NCI-H524 (cell line): ENCODE results near the gene SCAPER.
A peak's percentile ranks its signal among the peaks of the same experiment; 100 is the strongest.

Source experiments
- DNase-seq, 2 experiments: peaks; one replicate each; lab custom pipeline; 2025; lab: John Stamatoyannopoulos, UW

Gene SCAPER

GRCh38 chr15:76426941-76427340 is 478.2 kb downstream of the SCAPER start:
- DNase-seq = no peak

GRCh38 chr15:76418352-76419140 is 486.6 kb downstream of the SCAPER start:
- DNase-seq = no peak

- DNase-seq = peak; percentile 16 to 33
Observed at GRCh38 chr15:76401285-76401684, 503.9 kb downstream of the SCAPER start.

GRCh38 chr15:76398317-76399104 is 506.6 kb downstream of the SCAPER start:
- DNase-seq = peak in 1 of 2 experiments; percentile 38

GRCh38 chr15:76393614-76394013 is 511.5 kb downstream of the SCAPER start:
- DNase-seq = peak; percentile 25 to 56

- no peak for DNase-seq
Observed at GRCh38 chr15:76391847-76392246, 513.3 kb downstream of the SCAPER start.

GRCh38 chr15:76391309-76391708 is 513.8 kb downstream of the SCAPER start:
- DNase-seq = no peak

- no peak for DNase-seq
Observed at GRCh38 chr15:76390571-76390970, 514.6 kb downstream of the SCAPER start.

GRCh38 chr15:76386926-76387325 is 518.2 kb downstream of the SCAPER start:
- no peak for DNase-seq

GRCh38 chr15:76386178-76386577 is 519.0 kb downstream of the SCAPER start:
- no peak for DNase-seq

GRCh38 chr15:76384409-76384808 is 520.7 kb downstream of the SCAPER start:
- DNase-seq = no peak

GRCh38 chr15:76382987-76383728 is 522.0 kb downstream of the SCAPER start:
- DNase-seq = no peak

GRCh38 chr15:76381366-76381765 is 523.8 kb downstream of the SCAPER start:
- no peak for DNase-seq

GRCh38 chr15:76380249-76380648 is 524.9 kb downstream of the SCAPER start:
- DNase-seq = no peak

- no peak for DNase-seq
Observed at GRCh38 chr15:76378691-76379090, 526.4 kb downstream of the SCAPER start.

GRCh38 chr15:76377751-76378150 is 527.4 kb downstream of the SCAPER start:
- DNase-seq = no peak

- DNase-seq = no peak
Observed at GRCh38 chr15:76377217-76377616, 527.9 kb downstream of the SCAPER start.

GRCh38 chr15:76376816-76377215 is 528.3 kb downstream of the SCAPER start:
- DNase-seq = no peak

GRCh38 chr15:76376029-76376428 is 529.1 kb downstream of the SCAPER start:
- no peak for DNase-seq

- DNase-seq = no peak
Observed at GRCh38 chr15:76368122-76368621, 537.0 kb downstream of the SCAPER start.

- DNase-seq = no peak
Observed at GRCh38 chr15:76366714-76367113, 538.4 kb downstream of the SCAPER start.

- peak in 1 of 2 experiments; percentile 10 for DNase-seq
Observed at GRCh38 chr15:76363251-76363650, 541.9 kb downstream of the SCAPER start.
